K562 (cell line): ENCODE measurements around the gene ARMC2.

ENCODE experiments used
- ATF2 ChIP-seq: sonication (generic); formaldehyde crosslinking; IDR thresholded peaks from 2 replicates; pipeline ENCODE4 v1.8.1; 2022; ENCODE audit warnings: missing genetic modification reagents
- CBFB ChIP-seq: sonication (generic); formaldehyde crosslinking; IDR thresholded peaks from 2 replicates; pipeline ENCODE4 v1.4.0; 2020; ENCODE audit warnings: mild to moderate bottlenecking, missing genetic modification reagents
- CBX1 ChIP-seq: sonication (generic); IDR thresholded peaks from 2 replicates; pipeline ENCODE4 v1.6.1; 2016; ENCODE audit warnings: antibody characterized with exemption, low read depth, mild to moderate bottlenecking
- CCAR2 ChIP-seq: fragments of 200-400 bp; formaldehyde crosslinking; IDR thresholded peaks from 2 replicates; pipeline ENCODE4 v1.6.1; 2017; ENCODE audit warnings: mild to moderate bottlenecking, low read depth, low read length
- CHD2 ChIP-seq: IDR thresholded peaks from 2 replicates; pipeline ENCODE4 v1.6.1; 2011; ENCODE audit warnings: low read depth, low read length
- CTCF ChIP-seq, 3 experiments: IDR thresholded peaks in 2 of 3; conservative IDR thresholded peaks in 1 of 3; 2 replicates each; pipeline ENCODE4 v1.5.1; 2011 to 2012; ENCODE audit warnings: low read length in 3 of 3, mild to moderate bottlenecking in 3 of 3, control low read depth in 2 of 3, improper control_type of control experiment in 1 of 3, inconsistent platforms in 1 of 3, low read depth in 1 of 3, mixed read lengths in 1 of 3, moderate library complexity in 1 of 3; ENCODE audit not compliant: insufficient read depth in 2 of 3
- GMEB1 ChIP-seq: fragments of 250-450 bp; sonication (Bioruptor Pico); IDR thresholded peaks from 2 replicates; pipeline ENCODE4 v1.4.0; 2020; ENCODE audit warnings: mild to moderate bottlenecking
- HDAC6 ChIP-seq: IDR thresholded peaks from 2 replicates; pipeline ENCODE4 v1.6.1; 2012; ENCODE audit warnings: low read depth, mild to moderate bottlenecking, control low read depth, inconsistent platforms, low read length, moderate library complexity
- MXI1 ChIP-seq: IDR thresholded peaks from 2 replicates; pipeline ENCODE4 v1.6.1; 2011; ENCODE audit warnings: low read depth, mild to moderate bottlenecking, improper control_type of control experiment, low read length
- NR3C1 ChIP-seq: sonication (generic); formaldehyde crosslinking; IDR thresholded peaks from 2 replicates; pipeline ENCODE4 v1.8.1; 2022; ENCODE audit warnings: missing genetic modification reagents
- ZSCAN32 ChIP-seq: fragments of 450-650 bp; formaldehyde crosslinking; IDR thresholded peaks from 2 replicates; pipeline ENCODE4 v1.4.0; 2020; ENCODE audit warnings: mild to moderate bottlenecking, moderate library complexity
- TF ChIP-seq, protein P1 (sequence below), 2 experiments: fragments of 200-800 bp in 1 of 2; sonication (Bioruptor generic) in 1 of 2; sonication (generic) in 1 of 2; formaldehyde crosslinking in 1 of 2; IDR thresholded peaks in 1 of 2; conservative IDR thresholded peaks in 1 of 2; 2 replicates each; pipeline versions ENCODE4 v1.5.0 to v1.6.1; 2016 to 2020; ENCODE audit warnings: missing compliant biosample characterization in 1 of 2, missing genetic modification characterization in 1 of 2, missing genetic modification reagents in 1 of 2

GRCh38 chr6:108844135-108844534 lies 4.1 kb upstream of the ARMC2 start:
- TF ChIP-seq HDAC6 (no peak), CTCF (IDR thresholded peaks at IDR 0.05 in 2 of 3, conservative IDR thresholded peaks at IDR 0.05 in 1 of 3; ENCODE audit: insufficient read depth in 2 of 3, low read depth in 1 of 3, low read length in 3 of 3) (no peak), NR3C1 (CRISPR knock-in tag) (no peak), CHD2 (no peak), ZSCAN32 (CRISPR knock-in tag) (no peak), CCAR2 (no peak), CBFB (CRISPR knock-in tag) (no peak), ATF2 (no peak), GMEB1 (no peak), MXI1 (no peak), CBX1 (no peak)
- TF ChIP-seq, protein P1, sequence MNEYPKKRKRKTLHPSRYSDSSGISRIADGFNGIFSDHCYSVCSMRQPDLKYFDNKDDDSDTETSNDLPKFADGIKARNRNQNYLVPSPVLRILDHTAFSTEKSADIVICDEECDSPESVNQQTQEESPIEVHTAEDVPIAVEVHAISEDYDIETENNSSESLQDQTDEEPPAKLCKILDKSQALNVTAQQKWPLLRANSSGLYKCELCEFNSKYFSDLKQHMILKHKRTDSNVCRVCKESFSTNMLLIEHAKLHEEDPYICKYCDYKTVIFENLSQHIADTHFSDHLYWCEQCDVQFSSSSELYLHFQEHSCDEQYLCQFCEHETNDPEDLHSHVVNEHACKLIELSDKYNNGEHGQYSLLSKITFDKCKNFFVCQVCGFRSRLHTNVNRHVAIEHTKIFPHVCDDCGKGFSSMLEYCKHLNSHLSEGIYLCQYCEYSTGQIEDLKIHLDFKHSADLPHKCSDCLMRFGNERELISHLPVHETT (CRISPR knock-in tag; conservative IDR thresholded peaks at IDR 0.05 in 1 of 2, IDR thresholded peaks at IDR 0.05 in 1 of 2), result no peak
